Neural cell (in vitro differentiated cells): ENCODE data around the gene NPM1. TPM values are rescaled to one million over a fixed set of nuclear protein-coding genes. Genes with fewer than 3 reads are reported as not detected.

ENCODE experiments used
- polyA plus RNA-seq: library from polyadenylated mRNA; depleted of rRNA; stranded (reverse); fragments of >200 nt; gene quantifications from 2 replicates; pipeline ENCODE4 v1.2.3, GENCODE V29; 2014
- small RNA-seq, 3 experiments: library from RNA; depleted of rRNA; stranded (forward); fragments of <200 nt; gene quantifications; one replicate each; pipeline ENCODE3, GENCODE V24; 2012

NPM1 gene
- polyA plus RNA-seq, 1 donor from 2014 or later = 1,141 TPM

Small RNA genes lying within 50 kb of the gene (small RNA-seq; reads per million reads assigned to genes)
- gene AC091980.1 (0 reads per million in 3 experiments), gene MIR3912 (23.7 to 134 (median 91.3) reads per million in 3 experiments), gene RN7SL339P (0 reads per million in 3 experiments), gene SNORA70J (0 to 0.86 (median 0) reads per million in 3 experiments)

Other genes with a start within 250 kb of the NPM1 start
- not detected in 2 replicates for gene TLX3, start 78.6 kb upstream of the NPM1 start, polyA plus RNA-seq
- 1.2 TPM in 1 of 2 replicates, not detected in the other for gene FGF18, start 31.8 kb downstream of the NPM1 start, polyA plus RNA-seq